Stimulated activated CD8-positive, alpha-beta memory T cell treated with anti-CD3 and anti-CD28 coated beads, Interleukin-15, amount 100 ng/mL, for 4 hours (primary cell): ENCODE measurements around the gene VPS35L.

Experiments used
- DNase-seq, 2 donors: peaks; one replicate each; pipeline ENCODE4 v3.0.0-alpha.2; 2020; ENCODE audit warnings: low read depth in 2 of 2

VPS35L gene

DNA sequence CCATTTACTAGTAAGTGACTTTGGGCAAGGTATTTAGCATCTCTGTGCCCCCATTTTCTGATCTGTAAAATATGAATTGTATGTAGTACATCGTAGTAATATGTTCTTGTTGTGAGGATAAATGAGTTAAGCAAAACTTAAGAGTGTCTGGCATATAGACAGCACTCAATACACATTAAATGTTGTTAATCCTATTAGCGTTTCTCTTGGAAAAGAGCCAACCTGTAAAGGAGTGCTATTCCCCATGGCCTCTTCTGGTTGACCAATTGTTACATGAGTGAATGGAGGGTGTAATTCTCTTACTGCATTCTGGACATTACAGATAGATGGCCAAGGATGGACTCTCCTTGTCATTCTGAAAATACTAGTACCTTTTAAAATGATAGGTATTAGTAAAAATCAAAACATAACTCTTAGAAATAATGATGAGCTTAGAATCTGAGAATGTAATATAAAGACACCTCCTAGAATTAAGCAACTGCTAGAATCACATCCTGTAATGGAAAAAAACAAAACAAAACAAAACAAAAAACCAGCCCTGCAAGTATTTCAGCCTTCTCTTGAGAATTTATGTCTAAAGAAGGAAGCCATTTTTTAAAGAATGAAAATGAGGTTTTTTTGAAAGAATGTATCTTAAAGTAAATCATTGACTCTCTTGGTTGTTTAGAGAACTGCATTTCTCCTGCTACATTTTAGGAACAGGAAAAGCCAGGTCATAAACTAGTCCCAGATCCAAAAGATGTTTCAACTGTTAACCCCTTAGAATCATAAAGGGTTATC is 193.1 kb downstream of the VPS35L start:
- no peak for DNase-seq

DNA sequence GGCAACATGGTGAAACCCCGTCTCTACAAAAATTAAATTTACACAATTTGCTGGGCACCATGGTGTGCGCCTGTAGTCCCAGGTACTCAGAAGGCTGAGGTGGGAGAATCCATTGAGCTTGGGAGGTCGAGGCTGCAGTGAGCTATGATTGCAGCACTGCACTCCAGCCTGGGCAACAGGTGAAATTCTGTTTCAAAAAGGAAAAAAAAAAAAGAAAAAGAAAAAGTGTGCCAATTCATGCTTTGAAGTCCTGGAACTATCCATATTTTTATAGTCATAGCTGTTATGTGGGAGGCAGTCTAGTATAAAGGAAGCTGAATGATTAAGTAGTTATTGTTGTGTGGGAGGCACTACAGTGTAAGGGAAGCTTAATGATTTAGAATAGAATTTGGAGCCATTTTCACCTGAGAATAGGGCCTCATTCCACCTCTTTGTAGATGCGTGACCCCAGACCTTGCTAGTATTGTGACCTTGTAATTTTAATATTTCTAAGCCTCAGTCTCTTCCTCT is 194.1 kb downstream of the VPS35L start:
- no peak for DNase-seq
